PC-9 (cell line): ENCODE results near the gene SORCS2.

ENCODE experiments used
- EZH2 ChIP-seq: fragments of 200-600 bp; sonication (generic); IDR thresholded peaks from 2 replicates; pipeline ENCODE4 v1.8.0; 2017; ENCODE audit warnings: antibody characterized with exemption, low read depth
- TF ChIP-seq, protein P1 (sequence below): fragments of 200-600 bp; sonication (generic); conservative IDR thresholded peaks from 2 replicates; pipeline ENCODE4 v1.6.1; 2017; ENCODE audit warnings: mixed run types, antibody characterized with exemption, mild to moderate bottlenecking, moderate library complexity

DNA sequence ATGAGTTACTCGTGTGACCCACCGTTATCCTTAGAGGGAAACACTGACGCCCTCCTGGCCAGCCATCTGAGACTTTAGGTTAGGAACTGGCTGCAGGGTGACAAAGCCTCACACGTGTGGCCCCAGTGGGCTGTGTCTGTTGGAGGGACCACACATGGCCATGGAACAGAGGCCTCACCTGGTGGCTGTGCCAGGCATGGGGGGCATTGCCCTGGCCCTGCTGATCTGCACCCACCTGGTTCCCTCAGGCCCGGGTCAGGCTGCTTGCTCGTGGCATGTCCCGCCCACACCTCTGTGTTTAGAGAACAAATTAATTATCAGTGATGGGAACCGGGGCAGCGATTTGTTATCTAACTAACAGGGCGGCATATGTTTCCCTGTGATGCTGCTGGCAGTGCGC lies 343.3 kb downstream of the SORCS2 start:
- TF ChIP-seq, protein P1, sequence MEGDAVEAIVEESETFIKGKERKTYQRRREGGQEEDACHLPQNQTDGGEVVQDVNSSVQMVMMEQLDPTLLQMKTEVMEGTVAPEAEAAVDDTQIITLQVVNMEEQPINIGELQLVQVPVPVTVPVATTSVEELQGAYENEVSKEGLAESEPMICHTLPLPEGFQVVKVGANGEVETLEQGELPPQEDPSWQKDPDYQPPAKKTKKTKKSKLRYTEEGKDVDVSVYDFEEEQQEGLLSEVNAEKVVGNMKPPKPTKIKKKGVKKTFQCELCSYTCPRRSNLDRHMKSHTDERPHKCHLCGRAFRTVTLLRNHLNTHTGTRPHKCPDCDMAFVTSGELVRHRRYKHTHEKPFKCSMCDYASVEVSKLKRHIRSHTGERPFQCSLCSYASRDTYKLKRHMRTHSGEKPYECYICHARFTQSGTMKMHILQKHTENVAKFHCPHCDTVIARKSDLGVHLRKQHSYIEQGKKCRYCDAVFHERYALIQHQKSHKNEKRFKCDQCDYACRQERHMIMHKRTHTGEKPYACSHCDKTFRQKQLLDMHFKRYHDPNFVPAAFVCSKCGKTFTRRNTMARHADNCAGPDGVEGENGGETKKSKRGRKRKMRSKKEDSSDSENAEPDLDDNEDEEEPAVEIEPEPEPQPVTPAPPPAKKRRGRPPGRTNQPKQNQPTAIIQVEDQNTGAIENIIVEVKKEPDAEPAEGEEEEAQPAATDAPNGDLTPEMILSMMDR = no peak
- TF ChIP-seq EZH2 = no peak
